ENCODE results near the gene LAPTM5. TPM values are rescaled to one million over a fixed set of nuclear protein-coding genes. Genes with fewer than 3 reads are reported as not detected.

The LAPTM5 gene
- total and polyA plus RNA-seq, 2 of the 13 experiments (the other 11 are each of a cell fraction or from before 2014, with no cell fraction given): 0.41 to 0.86 TPM

GRCh38 chr1:30755334-30755733 is 2.2 kb downstream of the LAPTM5 start:
- ChIA-PET CTCF (ENCODE audit: low intra/inter-chr PET ratio, low total read pairs) (no interaction called here), POLR2A (interaction anchor here (1.4 kb wide), 1 partner anchor 36 kb away, joined by 4 read pairs; no protein-coding TSS in a partner anchor)
- H3K4me1 ChIP-seq (ENCODE audit: insufficient read depth, low read length): peaks cover 12% of the 10 kb centered on the region; the same call in 1 of the 2 replicates
- DNase-seq (ENCODE audit: low spot score): no peak
- H3K36me3 ChIP-seq (replicated peaks in 1 of 2; ENCODE audit: control insufficient read depth in 1 of 2, insufficient read depth in 2 of 2, low read length in 2 of 2): no peaks in the 10 kb centered on the region
- WGBS (ENCODE audit: low lambda C conversion rate): 76% methylated on average over 6 of the region's 6 CpGs
- in situ Hi-C loops (cut with HindIII; ENCODE audit: extremely low pct_ligation_motif_present, low pct_unique_long_range_greater_than_20kb) (no loop called here), intact Hi-C loops (cut with micrococcal nuclease; ENCODE audit: unreplicated experiment) (no loop called here)
- ATAC-seq: no peak
- no TSS peak for BruUV-seq (replicated peaks)
- H2AFZ ChIP-seq (ENCODE audit: low read length): no peak overlapping the region
- no peak overlapping the region for H3K4me3 ChIP-seq (replicated peaks in 1 of 3; ENCODE audit: insufficient read depth in 1 of 3, low read depth in 2 of 3, low read length in 3 of 3)
- H3K4me2 ChIP-seq (ENCODE audit: low read depth, low read length): no peak overlapping the region
- no peaks in the 10 kb centered on the region for H3K79me2 ChIP-seq (ENCODE audit: insufficient read depth, low read length)
- no peak overlapping the region for H3K9ac ChIP-seq (ENCODE audit: insufficient read depth, low read depth, low read length)
- peaks cover 4 to 22% of the 10 kb centered on the region in 2 experiments; a peak in 3 of 5 replicates for H3K27me3 ChIP-seq (ENCODE audit: control insufficient read depth in 1 of 2, insufficient read depth in 2 of 2, low read length in 2 of 2)
- H3K9me3 ChIP-seq (ENCODE audit: low read length): no peaks in the 10 kb centered on the region
- no peaks in the 10 kb centered on the region for H4K20me1 ChIP-seq (ENCODE audit: insufficient read depth, low read length)
- H3K27ac ChIP-seq (ENCODE audit: extremely low read length, insufficient read depth, low read length): no peak overlapping the region
- no peak for FAIRE-seq
- TF ChIP-seq RAD21 (CRISPR knock-in tag; IDR thresholded peaks at IDR 0.05): no peak
- TF ChIP-seq HDAC6 (IDR thresholded peaks at IDR 0.05; ENCODE audit: low read depth, low read length): no peak
- TF ChIP-seq, protein P1, sequence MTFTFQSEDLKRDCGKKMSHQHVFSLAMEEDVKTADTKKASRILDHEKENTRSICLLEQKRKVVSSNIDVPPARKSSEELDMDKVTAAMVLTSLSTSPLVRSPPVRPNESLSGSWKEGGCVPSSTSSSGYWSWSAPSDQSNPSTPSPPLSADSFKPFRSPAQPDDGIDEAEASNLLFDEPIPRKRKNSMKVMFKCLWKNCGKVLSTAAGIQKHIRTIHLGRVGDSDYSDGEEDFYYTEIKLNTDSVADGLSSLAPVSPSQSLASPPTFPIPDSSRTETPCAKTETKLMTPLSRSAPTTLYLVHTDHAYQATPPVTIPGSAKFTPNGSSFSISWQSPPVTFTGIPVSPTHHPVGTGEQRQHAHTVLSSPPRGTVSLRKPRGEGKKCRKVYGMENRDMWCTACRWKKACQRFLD (CRISPR knock-in tag; IDR thresholded peaks at IDR 0.05; ENCODE audit: borderline replicate concordance): no peak
- no peak for TF ChIP-seq NFYC (CRISPR knock-in tag; IDR thresholded peaks at IDR 0.05)
- no peak for TF ChIP-seq ZNF441 (CRISPR knock-in tag; IDR thresholded peaks at IDR 0.05; ENCODE audit: borderline replicate concordance)
- TF ChIP-seq ZNF383 (CRISPR knock-in tag; IDR thresholded peaks at IDR 0.05; ENCODE audit: borderline replicate concordance): no peak
- no peak for TF ChIP-seq ZBTB40 (IDR thresholded peaks at IDR 0.05)
- no peak for TF ChIP-seq ZBTB40 (CRISPR knock-in tag; IDR thresholded peaks at IDR 0.05)
- TF ChIP-seq ZNF781 (CRISPR knock-in tag; IDR thresholded peaks at IDR 0.05; ENCODE audit: borderline replicate concordance, not compliant biosample characterization): no peak
- no peak for TF ChIP-seq YEATS4 (CRISPR knock-in tag; IDR thresholded peaks at IDR 0.05; ENCODE audit: borderline replicate concordance)
- no peak for TF ChIP-seq RBAK (CRISPR knock-in tag; IDR thresholded peaks at IDR 0.05)
- no peak for TF ChIP-seq SMARCC2 (IDR thresholded peaks at IDR 0.05)
- no peak for TF ChIP-seq RELA (CRISPR knock-in tag; IDR thresholded peaks at IDR 0.05)
- TF ChIP-seq TRIM22 (IDR thresholded peaks at IDR 0.05): no peak
- TF ChIP-seq ZFYVE20 (CRISPR knock-in tag; IDR thresholded peaks at IDR 0.05; ENCODE audit: borderline replicate concordance, low read depth): no peak

All from HepG2 (cell line).